HepG2 (cell line): ENCODE measurements around the gene PIM3. TPM values are rescaled to one million over a fixed set of nuclear protein-coding genes. Genes with fewer than 3 reads are reported as not detected.

Experiments
- ADNP ChIP-seq: sonication (generic); formaldehyde crosslinking; IDR thresholded peaks from 2 replicates; pipeline ENCODE4 v1.4.0; 2020; ENCODE audit warnings: missing genetic modification reagents
- ARID3A ChIP-seq: IDR thresholded peaks from 2 replicates; pipeline ENCODE4 v1.6.1; 2012; ENCODE audit warnings: low read depth, low read length, improper control_type of control experiment
- FOXO1 ChIP-seq: sonication (generic); formaldehyde crosslinking; IDR thresholded peaks from 2 replicates; pipeline ENCODE4 v1.4.0; 2020; ENCODE audit warnings: missing genetic modification reagents
- HIC2 ChIP-seq: sonication (generic); formaldehyde crosslinking; IDR thresholded peaks from 2 replicates; pipeline ENCODE4 v1.9.0; 2022; ENCODE audit warnings: low read depth, missing genetic modification reagents
- HMG20A ChIP-seq: IDR thresholded peaks from 2 replicates; pipeline ENCODE4 v1.6.1; 2016; ENCODE audit warnings: borderline replicate concordance
- IRF2 ChIP-seq: IDR thresholded peaks from 2 replicates; pipeline ENCODE4 v1.6.1; 2018; ENCODE audit warnings: missing genetic modification reagents, missing compliant biosample characterization
- IRF9 ChIP-seq: sonication (generic); formaldehyde crosslinking; IDR thresholded peaks from 2 replicates; pipeline ENCODE4 v1.8.0; 2022; ENCODE audit warnings: missing genetic modification reagents, mild to moderate bottlenecking, borderline replicate concordance
- KMT2A ChIP-seq: sonication (generic); formaldehyde crosslinking; IDR thresholded peaks from 2 replicates; pipeline ENCODE4 v1.4.0; 2020; ENCODE audit warnings: missing genetic modification reagents
- MAFK ChIP-seq, 2 experiments: IDR thresholded peaks in 1 of 2; conservative IDR thresholded peaks in 1 of 2; 2 replicates each; pipeline ENCODE4 v1.6.1; 2011; ENCODE audit warnings: improper control_type of control experiment in 2 of 2, low read length in 2 of 2
- MIER2 ChIP-seq: IDR thresholded peaks from 2 replicates; pipeline ENCODE4 v1.6.1; 2016; ENCODE audit warnings: missing biosample characterization, missing genetic modification reagents
- PATZ1 ChIP-seq: sonication (generic); formaldehyde crosslinking; IDR thresholded peaks from 2 replicates; pipeline ENCODE4 v1.4.0; 2020; ENCODE audit warnings: missing genetic modification reagents
- RFXAP ChIP-seq: sonication (generic); formaldehyde crosslinking; IDR thresholded peaks from 2 replicates; pipeline ENCODE4 v1.4.0; 2020; ENCODE audit warnings: missing genetic modification reagents, borderline replicate concordance
- SMC3 ChIP-seq: IDR thresholded peaks from 2 replicates; pipeline ENCODE4 v1.6.1; 2011; ENCODE audit warnings: low read length, improper control_type of control experiment
- ZBTB10 ChIP-seq: sonication (generic); formaldehyde crosslinking; IDR thresholded peaks from 2 replicates; pipeline ENCODE4 v1.4.0; 2020; ENCODE audit warnings: missing genetic modification reagents, borderline replicate concordance
- ZBTB34 ChIP-seq: sonication (generic); formaldehyde crosslinking; IDR thresholded peaks from 2 replicates; pipeline ENCODE4 v1.8.0; 2022; ENCODE audit warnings: mild to moderate bottlenecking, missing genetic modification reagents
- ZKSCAN8 ChIP-seq: IDR thresholded peaks from 2 replicates; pipeline ENCODE4 v1.6.1; 2016; ENCODE audit warnings: borderline replicate concordance, missing genetic modification reagents, missing compliant biosample characterization
- ZNF274 ChIP-seq: sonication (generic); formaldehyde crosslinking; IDR thresholded peaks from 2 replicates; pipeline ENCODE4 v1.5.1; 2020; ENCODE audit warnings: mild to moderate bottlenecking, missing genetic modification reagents
- ZNF563 ChIP-seq: sonication (generic); formaldehyde crosslinking; IDR thresholded peaks from 2 replicates; pipeline ENCODE4 v1.8.0; 2022; ENCODE audit warnings: mild to moderate bottlenecking, moderate library complexity, missing genetic modification reagents
- polyA plus RNA-seq, 8 experiments: library from polyadenylated mRNA; depleted of rRNA in 3 of 8; stranded (reverse) in 7 of 8; unstranded in 1 of 8; fragments of >200 nt; fragmentation: Illumina TruSeq in 4 of 8; extraction: Trizol in 4 of 8; gene quantifications; 2 replicates each; pipeline versions ENCODE4 v1.2.1 to v1.2.3, GENCODE V29; 2011 to 2016; ENCODE audit warnings: low read depth in 4 of 8, missing spikeins in 1 of 8, mixed read lengths in 1 of 8; ENCODE audit not compliant: insufficient read depth in 1 of 8
- total RNA-seq, 5 experiments: library from RNA; depleted of rRNA; stranded (reverse); fragments of >200 nt; fragmentation: Illumina TruSeq; extraction: Trizol; gene quantifications; 2 replicates each; pipeline ENCODE4 v1.2.3, GENCODE V29; 2016; ENCODE audit warnings: low read depth in 1 of 5

Gene PIM3
- total and polyA plus RNA-seq, 2 of the 13 experiments (the other 11 are each of a cell fraction or from before 2014, with no cell fraction given), result 21.6 to 31.2 TPM

GRCh38 chr22:49930596-49931412, 29.8 kb upstream of the PIM3 start (continued):
- 0 out of 2 replicates have a peak, but pooled peaks have one; percentile 23 for TF ChIP-seq ZNF274 (CRISPR knock-in tag)
- TF ChIP-seq ZKSCAN8, result peak; percentile 16; the same call in 1 of the 2 replicates
- TF ChIP-seq ZBTB10 (CRISPR knock-in tag), result no peak
- no peak for TF ChIP-seq ZBTB34
- no peak for TF ChIP-seq KMT2A (CRISPR knock-in tag)
- peak; percentile 79 for TF ChIP-seq HIC2 (CRISPR knock-in tag)
- TF ChIP-seq IRF2 (CRISPR knock-in tag), result peak; percentile 59
- TF ChIP-seq IRF9 (CRISPR knock-in tag), result no peak
- TF ChIP-seq MAFK (conservative IDR thresholded peaks at IDR 0.05 in 1 of 2, IDR thresholded peaks at IDR 0.05 in 1 of 2; ENCODE audit: low read length in 2 of 2), result no peak
- TF ChIP-seq PATZ1, result peak; percentile 73
- peak; percentile 49; the same call in 1 of the 2 replicates for TF ChIP-seq ARID3A
- peak; percentile 28; the same call in 1 of the 2 replicates for TF ChIP-seq HMG20A
- TF ChIP-seq MIER2 (CRISPR knock-in tag), result 0 out of 2 replicates have a peak, but pooled peaks have one; percentile 40
- no peak for TF ChIP-seq RFXAP (CRISPR knock-in tag)
- TF ChIP-seq ZNF563 (CRISPR knock-in tag), result no peak
- TF ChIP-seq ADNP, result no peak
- peak; percentile 90 for TF ChIP-seq SMC3
- 0 out of 2 replicates have a peak, but pooled peaks have one; percentile 33 for TF ChIP-seq FOXO1 (CRISPR knock-in tag)
